AG10803 (cell line): ENCODE data around the gene NPHP1.
"Not testable (repeated sequence)": the region's sequence is repeated elsewhere in the genome, so short reads cannot be mapped to it uniquely, and the experiment has no call there.

Experiments used
- DNase-seq: peaks from one replicate; pipeline ENCODE4 v3.0.0; 2010; ENCODE audit warnings: low read depth
- H3K4me3 ChIP-seq: 2 replicates; pipeline ENCODE4 v1.5.1; 2011; ENCODE audit warnings: mild to moderate bottlenecking, low read length, control low read depth
- CTCF ChIP-seq: conservative IDR thresholded peaks from 2 replicates; pipeline ENCODE4 v1.5.1; 2011; ENCODE audit warnings: mild to moderate bottlenecking, low read length, control low read depth, inconsistent platforms

The NPHP1 gene

DNA sequence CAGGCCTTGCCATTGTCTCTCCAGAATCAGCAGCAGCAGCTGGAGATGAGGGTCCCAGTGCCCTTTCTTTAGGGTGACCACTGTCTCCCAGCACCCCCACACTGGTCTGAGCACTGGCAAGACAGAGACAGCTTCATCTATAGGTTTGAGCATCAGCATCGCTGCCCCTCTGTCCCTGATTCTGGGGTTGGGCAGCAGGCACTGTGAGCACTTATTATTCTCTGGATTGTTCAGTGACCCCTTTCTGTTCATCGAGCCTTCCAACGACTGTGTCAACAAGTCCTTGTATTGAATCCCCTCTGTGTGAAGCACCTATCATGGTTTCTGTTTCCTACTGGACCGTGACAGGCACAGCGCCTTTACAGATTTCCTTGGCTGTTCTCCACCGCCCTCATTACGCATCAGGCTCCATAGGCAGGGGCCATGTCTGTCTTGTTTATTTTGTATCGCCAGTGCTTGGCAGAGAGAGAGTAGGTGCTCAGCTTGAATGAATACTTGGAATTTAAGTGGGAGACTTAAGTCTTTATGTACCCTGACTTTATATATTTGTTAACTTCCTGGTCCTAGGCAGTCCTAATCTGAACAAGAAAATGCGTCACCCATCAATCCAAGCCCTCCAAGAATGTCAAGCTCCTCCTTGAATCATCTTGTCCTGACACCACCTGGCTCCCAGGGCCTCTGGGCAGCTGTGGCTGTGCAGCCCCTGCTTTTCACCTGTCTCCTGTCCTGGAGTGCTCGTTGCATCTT lies 100.6 kb downstream of the NPHP1 start:
- TF ChIP-seq CTCF = no peak
- no peak overlapping the region for H3K4me3 ChIP-seq
- no peak for DNase-seq

DNA sequence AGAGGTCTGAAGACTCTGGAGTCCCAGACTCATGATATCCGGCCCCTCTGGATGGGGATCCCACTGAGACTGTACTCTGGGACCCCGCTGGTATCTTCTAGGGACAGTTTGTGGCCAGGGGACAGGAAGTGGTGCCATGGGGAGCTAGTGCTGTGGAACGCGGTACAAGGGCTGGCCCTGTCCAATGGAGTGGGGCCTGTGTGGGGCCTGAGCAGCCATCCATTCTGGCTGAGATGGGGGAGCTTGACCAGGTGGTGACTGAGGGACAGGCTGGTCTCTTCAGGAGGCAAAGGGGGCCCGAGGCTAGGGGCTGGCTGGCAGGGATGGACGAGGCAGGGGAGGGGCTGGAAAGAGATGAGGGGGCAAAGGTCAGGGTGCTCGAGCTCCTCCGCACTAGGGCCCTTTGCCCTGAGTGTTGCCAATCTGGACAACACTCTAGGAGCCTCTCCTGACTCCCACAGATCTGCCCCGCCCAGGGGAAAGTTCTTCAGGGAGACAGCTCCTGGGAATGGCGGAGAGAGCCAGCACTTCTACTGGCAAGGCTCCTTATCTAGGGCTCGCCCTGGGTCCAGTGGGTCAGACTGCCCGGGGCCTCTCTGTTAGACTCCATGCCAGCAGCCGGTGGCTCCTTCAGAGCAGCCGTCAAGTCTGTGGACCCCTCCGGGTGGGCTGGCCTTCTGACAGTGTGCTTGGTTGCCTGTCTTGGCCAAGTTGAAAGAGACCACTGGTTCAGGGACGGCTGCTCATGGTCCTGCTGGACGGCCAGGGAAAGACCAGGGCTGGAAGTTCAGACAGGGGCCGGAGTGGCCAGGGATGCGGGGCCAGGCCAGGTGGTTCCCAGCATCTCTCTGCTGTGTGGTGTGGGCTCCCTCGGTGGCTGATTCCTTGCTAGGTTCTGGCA lies 101.5 kb downstream of the NPHP1 start:
- no peak for DNase-seq
- TF ChIP-seq CTCF = no peak

GRCh38 chr2:110101901-110102803 lies 102.7 kb downstream of the NPHP1 start:
- no peak for TF ChIP-seq CTCF
- H3K4me3 ChIP-seq = peak overlapping the region; percentile 51
- peak; percentile 42 for DNase-seq

More for the DNA sequence above, 101.5 kb downstream of the NPHP1 start:
- no peak overlapping the region for H3K4me3 ChIP-seq

GRCh38 chr2:110101280-110101844 lies 103.5 kb downstream of the NPHP1 start:
- peak; percentile 100 for DNase-seq
- TF ChIP-seq CTCF = no peak
- peak overlapping the region; percentile 51 for H3K4me3 ChIP-seq

GRCh38 chr2:110100880-110101279 lies 103.9 kb downstream of the NPHP1 start:
- H3K4me3 ChIP-seq, DNase-seq: not testable (repeated sequence)

DNA sequence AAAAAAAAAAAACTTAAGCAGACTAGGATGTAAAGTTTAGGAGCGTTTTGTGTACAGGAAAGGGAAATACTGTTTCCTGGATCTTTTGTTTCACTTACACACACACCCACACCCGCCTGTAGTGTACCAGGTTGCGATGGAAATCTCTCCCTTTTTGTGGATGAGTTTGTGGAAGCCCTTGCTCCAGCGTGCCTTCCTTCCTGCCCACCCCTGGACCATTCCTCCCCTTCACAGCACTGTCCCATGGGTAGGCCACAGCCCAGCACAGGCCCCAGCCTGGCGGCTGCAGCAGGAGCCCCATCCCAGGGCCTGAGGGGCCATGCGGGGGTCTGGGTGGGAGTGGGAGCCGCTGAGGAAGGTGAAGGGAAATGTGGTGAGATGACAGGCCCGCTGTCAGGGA lies 104.3 kb downstream of the NPHP1 start:
- DNase-seq = no peak
- no peak for TF ChIP-seq CTCF
- H3K4me3 ChIP-seq = no peak overlapping the region
